ENCODE results near the gene C10orf67. TPM values are rescaled to one million over a fixed set of nuclear protein-coding genes. Genes with fewer than 3 reads are reported as not detected.

Gene C10orf67
- total RNA-seq, 3 donors from 2014 or later: 0.29 TPM; not detected in 2

DNA sequence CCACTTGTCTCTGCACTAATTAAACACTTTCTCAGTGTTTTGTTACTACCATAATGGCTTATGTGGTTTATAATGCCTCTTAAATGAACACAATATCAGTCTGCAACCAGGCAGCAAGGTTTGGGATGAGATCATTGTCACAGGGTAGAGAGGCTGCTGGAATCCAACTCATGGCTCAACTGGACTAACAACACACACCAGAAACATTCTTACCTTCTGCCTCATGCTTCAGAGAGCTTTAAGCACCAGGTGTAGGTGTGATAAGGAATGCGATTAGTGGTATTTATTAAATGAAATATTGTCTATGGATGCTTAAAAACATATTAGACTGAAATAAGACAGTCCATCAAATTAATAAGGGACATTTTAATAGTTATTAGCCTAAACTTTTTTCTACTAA is 127.1 kb downstream of the C10orf67 start:
- Histone ChIP-seq H3K4me3 (no peak overlapping the region), H3K36me3 (no peaks in the 10 kb centered on the region), H3K4me1 (no peaks in the 10 kb centered on the region), H3K27ac (no peak overlapping the region), H3K27me3 (no peaks in the 10 kb centered on the region), H3K9me3 (no peaks in the 10 kb centered on the region)
- DNase-seq (ENCODE audit: low spot score in 2 of 2): no peak
- intact Hi-C loops (cut with DNase I; ENCODE audit: low total_unique reads): no loop called here
- TF ChIP-seq, protein P1, sequence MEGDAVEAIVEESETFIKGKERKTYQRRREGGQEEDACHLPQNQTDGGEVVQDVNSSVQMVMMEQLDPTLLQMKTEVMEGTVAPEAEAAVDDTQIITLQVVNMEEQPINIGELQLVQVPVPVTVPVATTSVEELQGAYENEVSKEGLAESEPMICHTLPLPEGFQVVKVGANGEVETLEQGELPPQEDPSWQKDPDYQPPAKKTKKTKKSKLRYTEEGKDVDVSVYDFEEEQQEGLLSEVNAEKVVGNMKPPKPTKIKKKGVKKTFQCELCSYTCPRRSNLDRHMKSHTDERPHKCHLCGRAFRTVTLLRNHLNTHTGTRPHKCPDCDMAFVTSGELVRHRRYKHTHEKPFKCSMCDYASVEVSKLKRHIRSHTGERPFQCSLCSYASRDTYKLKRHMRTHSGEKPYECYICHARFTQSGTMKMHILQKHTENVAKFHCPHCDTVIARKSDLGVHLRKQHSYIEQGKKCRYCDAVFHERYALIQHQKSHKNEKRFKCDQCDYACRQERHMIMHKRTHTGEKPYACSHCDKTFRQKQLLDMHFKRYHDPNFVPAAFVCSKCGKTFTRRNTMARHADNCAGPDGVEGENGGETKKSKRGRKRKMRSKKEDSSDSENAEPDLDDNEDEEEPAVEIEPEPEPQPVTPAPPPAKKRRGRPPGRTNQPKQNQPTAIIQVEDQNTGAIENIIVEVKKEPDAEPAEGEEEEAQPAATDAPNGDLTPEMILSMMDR (IDR thresholded peaks at IDR 0.05): no peak
- TF ChIP-seq POLR2A (IDR thresholded peaks at IDR 0.05) (no peak), POLR2AphosphoS5 (IDR thresholded peaks at IDR 0.05) (no peak)

DNA sequence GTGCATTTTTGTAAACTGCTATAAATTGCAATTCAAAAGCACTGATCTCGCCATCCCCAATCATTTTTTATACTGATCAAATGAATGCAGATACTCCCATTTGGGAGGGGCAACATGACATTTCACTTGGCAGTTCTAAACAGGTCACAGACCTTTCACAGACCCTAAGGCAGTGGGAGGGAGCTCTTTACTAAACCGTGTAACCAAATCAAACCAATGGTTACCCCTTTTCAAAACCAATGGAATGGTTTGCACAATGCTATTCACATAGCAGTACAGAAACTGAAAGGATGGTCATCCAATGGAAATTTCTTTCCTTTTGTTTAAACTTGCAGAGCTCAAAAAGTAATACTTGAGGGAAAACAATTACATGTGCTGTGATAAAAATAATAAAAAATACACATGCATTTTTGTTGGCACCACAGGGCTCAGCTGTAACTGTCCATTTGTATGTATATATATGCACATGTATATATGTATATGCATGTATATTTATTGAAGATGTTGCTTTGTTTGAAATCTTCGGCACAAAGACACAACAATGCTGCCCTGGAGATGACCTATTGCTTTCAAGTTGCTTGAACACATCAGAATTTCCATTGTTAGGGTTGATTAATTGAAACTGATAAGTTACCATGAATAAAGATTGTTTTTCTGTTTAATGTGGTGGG is 138.5 kb downstream of the C10orf67 start:
- Histone ChIP-seq H3K36me3 (no peaks in the 10 kb centered on the region), H3K27ac (no peak overlapping the region), H3K4me3 (no peak overlapping the region), H3K4me1 (no peaks in the 10 kb centered on the region), H3K9me3 (no peaks in the 10 kb centered on the region), H3K27me3 (peaks cover 0 to 29% of the 10 kb centered on the region in 2 donors)
- no peak for DNase-seq (ENCODE audit: low spot score in 2 of 2)
- TF ChIP-seq, protein P1 (IDR thresholded peaks at IDR 0.05): no peak
- no peak for TF ChIP-seq POLR2AphosphoS5 (IDR thresholded peaks at IDR 0.05)
- no peak for TF ChIP-seq POLR2A (IDR thresholded peaks at IDR 0.05)
- intact Hi-C loops (cut with DNase I; ENCODE audit: low total_unique reads): no loop called here

- Histone ChIP-seq H3K36me3 (no peaks in the 10 kb centered on the region), H3K4me3 (no peak overlapping the region), H3K4me1 (no peaks in the 10 kb centered on the region), H3K27ac (no peak overlapping the region), H3K9me3 (no peaks in the 10 kb centered on the region), H3K27me3 (peaks cover 0 to 40% of the 10 kb centered on the region in 2 donors)
- no peak for DNase-seq (ENCODE audit: low spot score in 2 of 2)
- intact Hi-C loops (cut with DNase I; ENCODE audit: low total_unique reads): no loop called here
- no peak for TF ChIP-seq POLR2A (IDR thresholded peaks at IDR 0.05)
- no peak for TF ChIP-seq POLR2AphosphoS5 (IDR thresholded peaks at IDR 0.05)
- TF ChIP-seq, protein P1 (IDR thresholded peaks at IDR 0.05): no peak
Observed at GRCh38 chr10:23204773-23205172, 139.8 kb downstream of the C10orf67 start.

DNA sequence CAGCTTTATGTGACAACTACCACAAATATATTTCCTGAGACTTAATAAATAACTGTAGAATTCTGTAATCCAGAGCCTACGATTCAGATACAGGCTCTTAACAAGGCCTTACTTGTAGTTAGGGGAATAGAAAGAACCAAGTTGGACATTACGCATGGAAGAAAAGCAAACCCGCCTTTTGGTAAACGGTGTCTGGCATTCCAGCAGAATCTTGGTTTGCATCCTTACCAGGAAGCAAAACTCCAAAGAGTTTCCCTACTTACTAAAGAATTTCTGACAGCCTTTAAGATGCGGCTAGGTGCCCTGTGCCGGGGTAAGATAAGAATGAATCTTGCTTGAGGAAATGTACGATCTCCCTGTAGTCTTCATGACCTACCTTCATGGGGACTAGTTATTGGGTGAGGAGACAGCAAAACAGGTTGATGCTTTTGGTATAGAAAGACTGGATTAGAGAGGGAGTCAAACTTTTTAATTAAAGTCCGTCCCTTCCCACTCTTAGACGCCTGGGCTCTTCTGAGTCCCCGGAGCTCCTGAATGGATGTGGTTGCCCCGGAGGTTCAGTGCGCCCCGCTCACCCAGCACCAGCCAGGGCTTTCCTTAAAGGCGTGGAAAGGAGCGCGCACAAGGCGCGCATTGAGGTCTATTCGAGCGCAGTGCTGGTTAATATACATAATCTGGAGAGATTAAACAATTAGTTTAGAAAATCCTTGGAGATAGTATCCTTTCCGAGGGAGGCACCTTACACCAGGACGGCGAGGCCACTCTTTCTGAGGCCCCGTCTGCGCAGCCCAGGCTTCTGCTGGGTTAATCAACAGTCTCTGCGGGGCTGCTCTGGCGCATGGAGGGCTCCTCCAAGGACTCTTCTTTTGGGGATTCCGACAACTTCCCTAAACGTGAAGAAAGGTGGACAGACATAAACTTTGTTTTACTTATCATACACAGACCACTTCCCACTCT is 140.9 kb downstream of the C10orf67 start:
- H3K27me3 ChIP-seq: peaks cover 0 to 51% of the 10 kb centered on the region in 2 donors
- TF ChIP-seq, protein P1 (IDR thresholded peaks at IDR 0.05): no peak
- TF ChIP-seq POLR2A (IDR thresholded peaks at IDR 0.05) (no peak), POLR2AphosphoS5 (IDR thresholded peaks at IDR 0.05) (no peak)
- intact Hi-C loops (cut with DNase I; ENCODE audit: low total_unique reads): no loop called here
- no peaks in the 10 kb centered on the region for H3K4me1 ChIP-seq
- H3K9me3 ChIP-seq: no peaks in the 10 kb centered on the region
- H3K4me3 ChIP-seq: no peak overlapping the region
- no peak for DNase-seq (ENCODE audit: low spot score in 2 of 2)
- H3K27ac ChIP-seq: no peak overlapping the region
- no peaks in the 10 kb centered on the region for H3K36me3 ChIP-seq

DNA sequence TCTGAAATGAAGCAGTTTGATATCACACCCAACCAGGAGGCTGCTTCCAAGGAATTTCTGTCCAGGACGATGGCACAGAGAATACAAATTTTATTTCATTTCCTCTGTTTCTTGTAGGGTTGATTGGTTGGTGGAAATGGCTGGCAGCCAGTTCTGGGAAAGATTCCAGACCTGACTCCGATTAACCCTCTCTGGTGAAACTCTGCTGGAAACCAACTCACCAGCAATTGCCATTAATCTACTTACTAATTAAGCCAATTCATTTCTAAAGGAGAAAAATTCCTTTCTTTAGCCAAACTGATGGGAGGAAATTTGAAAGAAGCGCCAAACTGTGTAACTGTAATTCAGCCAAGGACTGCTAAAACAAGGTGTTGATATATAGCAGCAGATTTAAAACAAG is 141.8 kb downstream of the C10orf67 start:
- no peak for TF ChIP-seq POLR2AphosphoS5 (IDR thresholded peaks at IDR 0.05)
- TF ChIP-seq, protein P1 (IDR thresholded peaks at IDR 0.05): no peak
- TF ChIP-seq POLR2A (IDR thresholded peaks at IDR 0.05): no peak
- Histone ChIP-seq H3K4me3 (no peak overlapping the region), H3K36me3 (no peaks in the 10 kb centered on the region), H3K9me3 (no peaks in the 10 kb centered on the region), H3K27me3 (peaks cover 0 to 60% of the 10 kb centered on the region in 2 donors), H3K27ac (no peak overlapping the region), H3K4me1 (no peaks in the 10 kb centered on the region)
- no peak for DNase-seq (ENCODE audit: low spot score in 2 of 2)
- intact Hi-C loops (cut with DNase I; ENCODE audit: low total_unique reads): no loop called here
